ENCODE data around the gene CBL.

The CBL gene

GRCh38 chr11:119319700-119320239, 113.6 kb downstream of the CBL start:
- no peak for TF ChIP-seq TAF1 (IDR thresholded peaks at IDR 0.05; ENCODE audit: low read depth, low read length)
- TF ChIP-seq POLR2A (IDR thresholded peaks at IDR 0.05; ENCODE audit: low read depth, low read length), result no peak
- no peak for TF ChIP-seq POU2F2 (IDR thresholded peaks at IDR 0.05; ENCODE audit: low read depth, low read length)
- no peak for TF ChIP-seq SPI1 (IDR thresholded peaks at IDR 0.05; ENCODE audit: low read depth, low read length)
- TF ChIP-seq PAX5 (IDR thresholded peaks at IDR 0.05; ENCODE audit: insufficient read depth, low read length, severe bottlenecking), result no peak
- no peak for TF ChIP-seq POLR2AphosphoS5 (IDR thresholded peaks at IDR 0.05; ENCODE audit: low read depth, low read length)
- FAIRE-seq (no peak), DNase-seq (ENCODE audit: insufficient read length, low spot score) (peak; percentile 5)

- TF ChIP-seq POLR2A (IDR thresholded peaks at IDR 0.05; ENCODE audit: low read depth, low read length) (no peak), PAX5 (IDR thresholded peaks at IDR 0.05; ENCODE audit: insufficient read depth, low read length, severe bottlenecking) (no peak), TAF1 (IDR thresholded peaks at IDR 0.05; ENCODE audit: low read depth, low read length) (no peak), POU2F2 (IDR thresholded peaks at IDR 0.05; ENCODE audit: low read depth, low read length) (no peak), SPI1 (IDR thresholded peaks at IDR 0.05; ENCODE audit: low read depth, low read length) (no peak), POLR2AphosphoS5 (IDR thresholded peaks at IDR 0.05; ENCODE audit: low read depth, low read length) (no peak)
- no peak for FAIRE-seq
- DNase-seq (ENCODE audit: insufficient read length, low spot score), result peak; percentile 12
Measured at GRCh38 chr11:119320240-119320775, 114.2 kb downstream of the CBL start.

- TF ChIP-seq POLR2A (IDR thresholded peaks at IDR 0.05; ENCODE audit: low read depth, low read length), result 0 out of 2 replicates have a peak, but pooled peaks have one; percentile 22
- peak; percentile 20; the same call in 1 of the 2 replicates for TF ChIP-seq TAF1 (IDR thresholded peaks at IDR 0.05; ENCODE audit: low read depth, low read length)
- no peak for TF ChIP-seq POLR2AphosphoS5 (IDR thresholded peaks at IDR 0.05; ENCODE audit: low read depth, low read length)
- TF ChIP-seq SPI1 (IDR thresholded peaks at IDR 0.05; ENCODE audit: low read depth, low read length), result no peak
- no peak for TF ChIP-seq PAX5 (IDR thresholded peaks at IDR 0.05; ENCODE audit: insufficient read depth, low read length, severe bottlenecking)
- no peak for TF ChIP-seq POU2F2 (IDR thresholded peaks at IDR 0.05; ENCODE audit: low read depth, low read length)
- peak; percentile 86 for DNase-seq (ENCODE audit: insufficient read length, low spot score)
- FAIRE-seq, result no peak
Measured at GRCh38 chr11:119320776-119321524, 114.8 kb downstream of the CBL start.

- TF ChIP-seq POLR2A (IDR thresholded peaks at IDR 0.05; ENCODE audit: low read depth, low read length) (no peak), POLR2AphosphoS5 (IDR thresholded peaks at IDR 0.05; ENCODE audit: low read depth, low read length) (no peak), POU2F2 (IDR thresholded peaks at IDR 0.05; ENCODE audit: low read depth, low read length) (no peak), PAX5 (IDR thresholded peaks at IDR 0.05; ENCODE audit: insufficient read depth, low read length, severe bottlenecking) (no peak)
- FAIRE-seq, result peak; percentile 58
Measured at GRCh38 chr11:119322360-119322739, 116.2 kb downstream of the CBL start.

GRCh38 chr11:119322921-119323531, 116.9 kb downstream of the CBL start:
- TF ChIP-seq POU2F2 (IDR thresholded peaks at IDR 0.05; ENCODE audit: low read depth, low read length) (no peak), PAX5 (IDR thresholded peaks at IDR 0.05; ENCODE audit: insufficient read depth, low read length, severe bottlenecking) (no peak), POLR2A (IDR thresholded peaks at IDR 0.05; ENCODE audit: low read depth, low read length) (no peak), POLR2AphosphoS5 (IDR thresholded peaks at IDR 0.05; ENCODE audit: low read depth, low read length) (no peak), SPI1 (IDR thresholded peaks at IDR 0.05; ENCODE audit: low read depth, low read length) (no peak), TAF1 (IDR thresholded peaks at IDR 0.05; ENCODE audit: low read depth, low read length) (no peak)
- FAIRE-seq, result no peak
- DNase-seq (ENCODE audit: insufficient read length, low spot score), result no peak

More at GRCh38 chr11:119322360-119322739, 116.2 kb downstream of the CBL start:
- no peak for DNase-seq (ENCODE audit: insufficient read length, low spot score)

- peak; percentile 65 for FAIRE-seq
- TF ChIP-seq POU2F2 (IDR thresholded peaks at IDR 0.05; ENCODE audit: low read depth, low read length) (no peak), POLR2AphosphoS5 (IDR thresholded peaks at IDR 0.05; ENCODE audit: low read depth, low read length) (no peak), SPI1 (IDR thresholded peaks at IDR 0.05; ENCODE audit: low read depth, low read length) (no peak), TAF1 (IDR thresholded peaks at IDR 0.05; ENCODE audit: low read depth, low read length) (no peak), POLR2A (IDR thresholded peaks at IDR 0.05; ENCODE audit: low read depth, low read length) (no peak), PAX5 (IDR thresholded peaks at IDR 0.05; ENCODE audit: insufficient read depth, low read length, severe bottlenecking) (no peak)
- DNase-seq (ENCODE audit: insufficient read length, low spot score), result no peak
Measured at GRCh38 chr11:119323532-119324033, 117.4 kb downstream of the CBL start.

- FAIRE-seq (no peak), DNase-seq (ENCODE audit: insufficient read length, low spot score) (no peak)
- no peak for TF ChIP-seq PAX5 (IDR thresholded peaks at IDR 0.05; ENCODE audit: insufficient read depth, low read length, severe bottlenecking)
- no peak for TF ChIP-seq SPI1 (IDR thresholded peaks at IDR 0.05; ENCODE audit: low read depth, low read length)
- no peak for TF ChIP-seq POLR2AphosphoS5 (IDR thresholded peaks at IDR 0.05; ENCODE audit: low read depth, low read length)
- TF ChIP-seq POLR2A (IDR thresholded peaks at IDR 0.05; ENCODE audit: low read depth, low read length), result no peak
- no peak for TF ChIP-seq POU2F2 (IDR thresholded peaks at IDR 0.05; ENCODE audit: low read depth, low read length)
- TF ChIP-seq TAF1 (IDR thresholded peaks at IDR 0.05; ENCODE audit: low read depth, low read length), result no peak
Measured at GRCh38 chr11:119324189-119324588, 118.0 kb downstream of the CBL start.

- FAIRE-seq (no peak), DNase-seq (ENCODE audit: insufficient read length, low spot score) (no peak)
- TF ChIP-seq SPI1 (IDR thresholded peaks at IDR 0.05; ENCODE audit: low read depth, low read length) (no peak), POU2F2 (IDR thresholded peaks at IDR 0.05; ENCODE audit: low read depth, low read length) (no peak), POLR2AphosphoS5 (IDR thresholded peaks at IDR 0.05; ENCODE audit: low read depth, low read length) (no peak), POLR2A (IDR thresholded peaks at IDR 0.05; ENCODE audit: low read depth, low read length) (no peak), TAF1 (IDR thresholded peaks at IDR 0.05; ENCODE audit: low read depth, low read length) (no peak), PAX5 (IDR thresholded peaks at IDR 0.05; ENCODE audit: insufficient read depth, low read length, severe bottlenecking) (no peak)
Measured at GRCh38 chr11:119329320-119329719, 123.2 kb downstream of the CBL start.

GRCh38 chr11:119330237-119330636, 124.1 kb downstream of the CBL start:
- no peak for TF ChIP-seq TAF1 (IDR thresholded peaks at IDR 0.05; ENCODE audit: low read depth, low read length)
- no peak for TF ChIP-seq SPI1 (IDR thresholded peaks at IDR 0.05; ENCODE audit: low read depth, low read length)
- no peak for TF ChIP-seq POLR2A (IDR thresholded peaks at IDR 0.05; ENCODE audit: low read depth, low read length)
- TF ChIP-seq POLR2AphosphoS5 (IDR thresholded peaks at IDR 0.05; ENCODE audit: low read depth, low read length), result no peak
- TF ChIP-seq POU2F2 (IDR thresholded peaks at IDR 0.05; ENCODE audit: low read depth, low read length), result no peak
- no peak for TF ChIP-seq PAX5 (IDR thresholded peaks at IDR 0.05; ENCODE audit: insufficient read depth, low read length, severe bottlenecking)
- no peak for DNase-seq (ENCODE audit: insufficient read length, low spot score)
- FAIRE-seq, result no peak

All from GM12891 (cell line).